IgD-negative memory B cell (primary cell): ENCODE results near the gene RAPGEF3. TPM values are rescaled to one million over a fixed set of nuclear protein-coding genes. Genes with fewer than 3 reads are reported as not detected.

ENCODE experiments used
- H3K27ac Mint-ChIP-seq, 3 donors: one replicate each; pipeline ENCODE4 v1.8.0; 2020 to 2022; ENCODE audit warnings: mild to moderate bottlenecking in 3 of 3, mixed read lengths in 3 of 3, moderate library complexity in 1 of 3
- H3K27me3 Mint-ChIP-seq: one replicate; pipeline ENCODE4 v1.8.0; 2021; ENCODE audit warnings: mixed read lengths
- H3K36me3 Mint-ChIP-seq: one replicate; pipeline ENCODE4 v1.8.0; 2020; ENCODE audit warnings: mild to moderate bottlenecking, mixed read lengths
- H3K4me1 Mint-ChIP-seq, 3 donors: one replicate each; pipeline ENCODE4 v1.8.0; 2020 to 2022; ENCODE audit warnings: mixed read lengths in 3 of 3, mild to moderate bottlenecking in 1 of 3
- H3K4me3 Mint-ChIP-seq, 4 donors: one replicate each; pipeline ENCODE4 v1.8.0; 2020 to 2022; ENCODE audit warnings: mild to moderate bottlenecking in 4 of 4, mixed read lengths in 4 of 4, moderate library complexity in 3 of 4
- H3K9me3 Mint-ChIP-seq, 3 donors: one replicate each; pipeline ENCODE4 v1.8.0; 2020 to 2021; ENCODE audit warnings: mixed read lengths in 3 of 3, mild to moderate bottlenecking in 1 of 3
- polyA plus RNA-seq: library from polyadenylated mRNA; unstranded; fragments of 300-500 nt; fragmentation: Illumina TruSeq; gene quantifications from one replicate; pipeline ENCODE4 v1.2.3, GENCODE V29; 2021

The RAPGEF3 gene
- polyA plus RNA-seq, 1 donor from 2014 or later: 0.26 TPM

GRCh38 chr12:47750229-47750798, 8.4 kb downstream of the RAPGEF3 start:
- Mint-ChIP-seq H3K27ac (peak overlapping the region in 1 of 3 donors; percentile 20), H3K36me3 (no peaks in the 10 kb centered on the region), H3K27me3 (no peaks in the 10 kb centered on the region), H3K4me1 (peaks cover 10 to 37% (median 33%) of the 10 kb centered on the region in 3 donors), H3K9me3 (peaks cover 0 to 2% (median 0%) of the 10 kb centered on the region in 3 donors), H3K4me3 (no peak overlapping the region)

DNA sequence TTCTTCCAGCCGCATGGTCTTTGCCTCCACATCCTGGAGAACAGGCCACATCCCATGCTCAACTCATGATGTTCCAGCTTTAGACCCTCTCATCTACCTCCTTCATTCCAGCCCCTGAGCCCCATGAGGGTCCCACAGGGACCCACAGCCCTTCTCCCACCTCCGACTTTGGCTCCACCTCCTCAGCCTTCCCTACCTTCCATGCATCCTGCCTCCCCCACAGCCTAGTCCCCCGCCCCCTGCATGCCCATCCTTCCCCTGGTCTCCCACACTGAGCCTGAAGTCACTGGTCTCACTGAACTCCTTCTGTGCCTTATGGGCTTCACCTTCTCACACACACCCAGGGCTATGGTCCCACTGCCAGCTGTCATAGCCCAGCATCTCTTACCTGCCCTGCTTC, 9.8 kb downstream of the RAPGEF3 start:
- Mint-ChIP-seq H3K27ac (no peak overlapping the region), H3K4me1 (peaks cover 8 to 30% (median 28%) of the 10 kb centered on the region in 3 donors), H3K36me3 (no peaks in the 10 kb centered on the region), H3K9me3 (peaks cover 0 to 2% (median 0%) of the 10 kb centered on the region in 3 donors), H3K4me3 (peak overlapping the region in 1 of 4 donors; percentile 54), H3K27me3 (no peaks in the 10 kb centered on the region)

- H3K27ac Mint-ChIP-seq: no peak overlapping the region
- H3K4me3 Mint-ChIP-seq: peak overlapping the region in 1 of 4 donors; percentile 85
- H3K4me1 Mint-ChIP-seq: peaks cover 12 to 29% (median 28%) of the 10 kb centered on the region in 3 donors
- no peaks in the 10 kb centered on the region for H3K27me3 Mint-ChIP-seq
- no peaks in the 10 kb centered on the region for H3K36me3 Mint-ChIP-seq
- peaks cover 0 to 2% (median 0%) of the 10 kb centered on the region in 3 donors for H3K9me3 Mint-ChIP-seq
Measured at GRCh38 chr12:47748507-47748828, 10.2 kb downstream of the RAPGEF3 start.

GRCh38 chr12:47747596-47748506, 10.8 kb downstream of the RAPGEF3 start:
- Mint-ChIP-seq H3K4me3 (peak overlapping the region in 2 of 4 donors; percentile 34 to 85), H3K27me3 (no peaks in the 10 kb centered on the region), H3K27ac (no peak overlapping the region), H3K36me3 (no peaks in the 10 kb centered on the region), H3K9me3 (peaks cover 0 to 2% (median 0%) of the 10 kb centered on the region in 3 donors), H3K4me1 (peaks cover 17 to 28% (median 25%) of the 10 kb centered on the region in 3 donors)

- Mint-ChIP-seq H3K4me1 (peaks cover 18 to 28% (median 24%) of the 10 kb centered on the region in 3 donors), H3K27ac (peak overlapping the region in 1 of 3 donors; percentile 21), H3K9me3 (peaks cover 0 to 2% (median 0%) of the 10 kb centered on the region in 3 donors), H3K27me3 (no peaks in the 10 kb centered on the region), H3K4me3 (peak overlapping the region in 1 of 4 donors; percentile 34), H3K36me3 (no peaks in the 10 kb centered on the region)
Measured at GRCh38 chr12:47747126-47747525, 11.6 kb downstream of the RAPGEF3 start.

- no peak overlapping the region for H3K4me3 Mint-ChIP-seq
- peaks cover 0 to 2% (median 0%) of the 10 kb centered on the region in 3 donors for H3K9me3 Mint-ChIP-seq
- H3K27ac Mint-ChIP-seq: no peak overlapping the region
- H3K36me3 Mint-ChIP-seq: no peaks in the 10 kb centered on the region
- no peaks in the 10 kb centered on the region for H3K27me3 Mint-ChIP-seq
- H3K4me1 Mint-ChIP-seq: peaks cover 22 to 29% (median 27%) of the 10 kb centered on the region in 3 donors
Measured at GRCh38 chr12:47746523-47746922, 12.2 kb downstream of the RAPGEF3 start.

DNA sequence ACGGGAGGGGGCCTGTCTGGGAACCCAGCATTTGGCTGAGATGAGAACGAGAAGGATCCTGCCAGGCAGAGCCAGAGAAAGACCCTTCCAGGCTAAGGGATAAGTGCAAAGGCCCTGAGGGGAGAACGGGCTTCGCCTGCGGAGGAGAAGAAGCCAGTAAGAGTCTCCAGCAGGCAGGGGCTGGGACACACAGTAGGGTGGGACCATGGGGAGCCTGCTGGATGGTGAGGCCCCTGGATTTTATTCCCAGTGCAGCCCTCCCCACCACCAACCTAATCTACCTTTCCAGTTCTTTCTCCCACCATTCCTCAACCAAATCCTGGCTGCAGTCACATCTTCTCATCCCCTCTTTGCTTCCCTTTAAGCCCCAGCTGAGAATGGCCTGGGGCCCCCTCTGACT, 12.6 kb downstream of the RAPGEF3 start:
- H3K4me1 Mint-ChIP-seq: peaks cover 25 to 31% (median 30%) of the 10 kb centered on the region in 3 donors
- no peaks in the 10 kb centered on the region for H3K36me3 Mint-ChIP-seq
- H3K27ac Mint-ChIP-seq: no peak overlapping the region
- peak overlapping the region in 2 of 4 donors; percentile 63 to 83 for H3K4me3 Mint-ChIP-seq
- peaks cover 2% of the 10 kb centered on the region for H3K27me3 Mint-ChIP-seq
- H3K9me3 Mint-ChIP-seq: peaks cover 0 to 2% (median 0%) of the 10 kb centered on the region in 3 donors

- H3K4me1 Mint-ChIP-seq: peaks cover 30 to 35% (median 34%) of the 10 kb centered on the region in 3 donors
- no peaks in the 10 kb centered on the region for H3K36me3 Mint-ChIP-seq
- no peak overlapping the region for H3K27ac Mint-ChIP-seq
- peaks cover 0 to 2% (median 0%) of the 10 kb centered on the region in 3 donors for H3K9me3 Mint-ChIP-seq
- peak overlapping the region in 2 of 4 donors; percentile 63 to 83 for H3K4me3 Mint-ChIP-seq
- peaks cover 2% of the 10 kb centered on the region for H3K27me3 Mint-ChIP-seq
Measured at GRCh38 chr12:47745485-47746041, 13.1 kb downstream of the RAPGEF3 start.

DNA sequence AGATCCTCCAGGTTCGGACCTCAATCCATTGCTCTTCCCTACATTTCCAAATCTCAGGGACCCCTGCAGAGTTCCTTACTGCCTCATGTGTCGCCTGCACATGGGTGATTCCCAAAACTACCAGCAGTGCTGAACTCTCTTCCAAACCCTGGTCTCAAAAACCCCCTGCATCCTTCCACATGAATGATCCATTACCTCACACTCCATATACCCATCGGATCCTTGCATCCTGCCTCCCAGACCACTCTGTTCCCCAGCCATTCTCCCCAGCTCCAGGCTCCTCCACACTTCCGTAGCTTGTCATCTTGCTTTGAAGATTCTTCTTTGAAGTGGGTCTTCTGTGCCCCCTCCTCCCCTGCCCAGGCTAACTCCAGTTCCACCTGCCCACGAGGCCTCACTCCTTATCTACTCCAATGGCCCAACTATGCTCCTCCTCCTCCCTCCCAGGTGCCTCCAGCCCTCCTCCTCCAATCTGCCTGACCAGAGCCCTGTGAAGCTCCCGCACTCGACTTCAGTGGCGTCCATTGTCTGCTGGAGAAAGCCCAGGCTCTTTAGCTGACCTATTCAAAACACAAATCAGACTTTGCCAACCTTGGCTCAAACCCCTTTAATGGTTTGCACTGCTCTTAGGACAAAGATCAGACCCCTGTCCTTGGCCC, 13.8 kb downstream of the RAPGEF3 start:
- Mint-ChIP-seq H3K4me1 (peaks cover 31 to 40% (median 39%) of the 10 kb centered on the region in 3 donors), H3K27me3 (peaks cover 2% of the 10 kb centered on the region), H3K36me3 (no peaks in the 10 kb centered on the region), H3K4me3 (peak overlapping the region in 1 of 4 donors; percentile 65), H3K27ac (no peak overlapping the region), H3K9me3 (peaks cover 0 to 2% (median 0%) of the 10 kb centered on the region in 3 donors)

DNA sequence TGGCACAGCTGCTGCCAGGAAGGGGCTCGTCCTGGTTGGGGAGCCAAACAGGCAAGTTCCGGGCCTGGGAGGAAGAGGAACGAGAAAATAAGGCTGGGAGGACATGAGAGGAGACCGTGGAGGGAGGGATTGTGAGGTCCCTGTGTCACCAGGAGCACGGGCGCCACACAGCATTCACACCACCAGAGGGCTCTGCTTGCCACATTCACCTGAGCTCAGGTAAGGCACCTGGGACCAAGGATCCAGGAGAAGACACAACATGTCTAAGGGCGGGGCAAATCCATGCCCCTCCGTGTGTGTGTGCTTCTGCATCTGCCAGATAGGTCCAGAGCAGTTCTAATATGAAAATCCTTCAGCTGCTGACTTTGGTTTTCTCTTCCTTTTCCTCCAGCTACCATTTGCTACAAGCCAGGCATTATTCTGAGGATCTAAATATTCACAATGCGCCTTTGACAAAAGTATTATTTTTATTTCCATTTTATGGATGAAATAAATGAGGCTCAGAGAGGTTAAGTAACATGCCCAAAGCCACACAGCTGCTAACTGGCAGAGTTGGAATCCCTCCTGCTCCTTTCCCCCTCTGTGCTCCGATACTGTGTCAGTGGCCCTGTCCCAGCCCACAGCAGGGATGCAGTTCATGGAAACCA, 14.6 kb downstream of the RAPGEF3 start:
- H3K36me3 Mint-ChIP-seq: no peaks in the 10 kb centered on the region
- peaks cover 2% of the 10 kb centered on the region for H3K27me3 Mint-ChIP-seq
- no peaks in the 10 kb centered on the region for H3K9me3 Mint-ChIP-seq
- H3K4me3 Mint-ChIP-seq: no peak overlapping the region
- peaks cover 35 to 44% (median 43%) of the 10 kb centered on the region in 3 donors for H3K4me1 Mint-ChIP-seq
- H3K27ac Mint-ChIP-seq: peak overlapping the region in 1 of 3 donors; percentile 50

GRCh38 chr12:47743311-47743860, 15.3 kb downstream of the RAPGEF3 start:
- H3K4me1 Mint-ChIP-seq: peaks cover 39 to 44% (median 41%) of the 10 kb centered on the region in 3 donors

GRCh38 chr12:47742253-47742825, 16.3 kb downstream of the RAPGEF3 start:
- no peak overlapping the region for H3K4me3 Mint-ChIP-seq
- H3K9me3 Mint-ChIP-seq: no peaks in the 10 kb centered on the region
- peaks cover 2% of the 10 kb centered on the region for H3K27me3 Mint-ChIP-seq
- peaks cover 39 to 43% (median 40%) of the 10 kb centered on the region in 3 donors for H3K4me1 Mint-ChIP-seq
- H3K27ac Mint-ChIP-seq: peak overlapping the region in 1 of 3 donors; percentile 31
- no peaks in the 10 kb centered on the region for H3K36me3 Mint-ChIP-seq

More at GRCh38 chr12:47743311-47743860, 15.3 kb downstream of the RAPGEF3 start:
- Mint-ChIP-seq H3K36me3 (no peaks in the 10 kb centered on the region), H3K27ac (peak overlapping the region in 1 of 3 donors; percentile 50), H3K27me3 (peaks cover 2% of the 10 kb centered on the region), H3K9me3 (no peaks in the 10 kb centered on the region), H3K4me3 (no peak overlapping the region)

DNA sequence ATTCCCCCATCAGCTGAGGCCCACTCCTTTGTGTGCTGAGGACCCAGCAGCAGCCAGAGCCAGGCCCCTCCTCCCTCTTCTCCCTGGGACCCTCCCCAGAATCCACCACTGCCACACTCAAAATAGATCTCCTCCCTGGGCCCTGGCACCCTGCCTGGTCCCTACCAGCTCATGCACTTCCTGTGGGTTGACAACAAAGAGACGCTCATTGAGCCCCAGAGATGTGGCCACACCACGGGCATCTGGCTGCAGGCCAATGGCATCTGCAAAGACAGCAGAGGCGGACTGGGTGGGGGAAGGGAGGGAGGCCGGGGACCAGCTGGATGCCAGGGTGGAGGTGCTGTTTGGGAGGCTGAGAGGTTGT, 17.4 kb downstream of the RAPGEF3 start:
- Mint-ChIP-seq H3K36me3 (no peaks in the 10 kb centered on the region), H3K27me3 (peaks cover 4% of the 10 kb centered on the region), H3K4me3 (peak overlapping the region in 3 of 4 donors; percentile 57 to 86 (median 83)), H3K27ac (peak overlapping the region; percentile 31 to 89 (median 46)), H3K9me3 (no peaks in the 10 kb centered on the region), H3K4me1 (peaks cover 33 to 35% (median 34%) of the 10 kb centered on the region in 3 donors)
